ENCODE measurements around the gene KIF17. TPM values are rescaled to one million over a fixed set of nuclear protein-coding genes. Genes with fewer than 3 reads are reported as not detected.

The KIF17 gene
- total RNA-seq, 1 experiment from 2014 or later = 5.1 TPM

DNA sequence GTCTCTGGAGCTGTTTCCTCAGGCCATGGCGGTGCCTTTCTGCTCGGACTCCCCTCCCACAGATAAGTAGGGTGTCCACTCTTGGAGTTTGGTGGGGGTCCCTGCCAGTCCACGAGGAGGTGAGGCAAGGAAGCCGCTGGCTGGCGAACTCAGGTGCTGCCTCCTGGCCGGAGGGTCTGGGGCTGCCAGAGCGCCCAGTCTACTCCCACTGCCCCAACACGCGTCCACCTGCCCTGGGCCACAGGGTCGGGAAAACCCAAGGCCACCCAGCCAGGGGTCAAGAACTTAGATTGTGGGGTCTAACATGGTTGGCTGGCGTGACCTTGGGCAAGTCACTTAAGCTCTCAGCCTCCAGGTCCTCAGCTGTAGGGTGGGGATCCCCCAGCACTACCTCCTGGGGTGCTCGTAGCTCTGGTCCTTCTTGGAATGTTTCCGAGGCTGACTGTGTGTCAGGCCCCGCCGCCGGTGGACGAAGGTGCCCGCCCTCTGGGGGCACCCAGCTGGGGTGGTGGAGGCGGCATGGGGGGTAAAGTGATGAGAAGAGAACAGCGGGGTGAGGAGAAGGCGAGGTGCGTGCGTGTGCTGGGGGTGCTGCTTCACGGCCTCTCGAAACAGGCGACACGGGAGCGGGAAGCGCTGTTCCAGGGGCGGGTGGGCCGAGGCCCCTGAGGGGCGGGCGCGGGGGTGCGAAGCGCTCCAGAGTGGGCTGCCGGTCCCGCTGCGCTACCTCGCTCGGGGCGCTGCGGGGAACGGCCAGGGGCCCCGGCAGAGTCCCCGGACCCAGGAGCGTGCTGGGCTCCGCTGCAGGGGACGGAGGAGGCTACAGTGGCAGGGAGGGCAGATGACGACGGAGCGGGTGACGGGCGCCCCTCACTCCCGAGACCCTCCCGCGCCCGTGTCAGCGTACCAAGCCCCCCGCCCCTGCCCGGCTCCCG, 13.5 kb upstream of the KIF17 start:
- no peak overlapping the region for H4K5ac ChIP-seq (ENCODE audit: insufficient read length, low read depth, low read length)
- H2BK15ac ChIP-seq (ENCODE audit: low read depth, low read length) = no peak overlapping the region
- H3K4me2 ChIP-seq (ENCODE audit: insufficient read depth, insufficient read length, low read length) = peak overlapping the region; percentile 52
- peaks cover 8% of the 10 kb centered on the region; the same call in 1 of the 2 replicates for H3K27me3 ChIP-seq (ENCODE audit: insufficient read depth, low read length)
- Mint-ChIP-seq H3K36me3 (ENCODE audit: insufficient read depth in 1 of 3, low read depth in 3 of 3) (no peaks in the 10 kb centered on the region), H3K27me3 (ENCODE audit: low read depth) (peaks cover 70% of the 10 kb centered on the region), H3K4me3 (peak overlapping the region; percentile 65 to 84), H3K4me1 (peaks cover 25 to 40% of the 10 kb centered on the region in 2 experiments), H3K9me3 (no peaks in the 10 kb centered on the region; a peak in 1 of 5 replicates), H3K27ac (no peak overlapping the region)
- H2BK5ac ChIP-seq (ENCODE audit: insufficient read length, low read length) = no peak overlapping the region
- no peak for DNase-seq
- no peak overlapping the region for H4K8ac ChIP-seq (replicated peaks; ENCODE audit: insufficient read length, low read depth, low read length)
- no peak overlapping the region for H3T11ph ChIP-seq (ENCODE audit: low read length)
- H3K79me2 ChIP-seq (ENCODE audit: insufficient read depth, low read length) = no peaks in the 10 kb centered on the region
- H4K20me1 ChIP-seq (ENCODE audit: control insufficient read depth, insufficient read depth, insufficient read length) = no peaks in the 10 kb centered on the region
- no CpG with 5 or more reads among the region's 62 CpGs for WGBS (ENCODE audit: extremely low coverage, insufficient read length, low lambda C conversion rate)
- H2AK5ac ChIP-seq (ENCODE audit: insufficient read length, low read length) = no peak overlapping the region
- no peak overlapping the region for H2BK12ac ChIP-seq (ENCODE audit: insufficient read length, low read depth, low read length)
- H3K14ac ChIP-seq (ENCODE audit: insufficient read depth, low read length) = no peak overlapping the region
- H3K9ac ChIP-seq (ENCODE audit: extremely low read depth, insufficient read length, low read length) = no peak overlapping the region
- H2BK120ac ChIP-seq (ENCODE audit: low read depth, low read length, poor library complexity, severe bottlenecking) = no peak overlapping the region
- H3K9me3 ChIP-seq (ENCODE audit: control insufficient read depth, low read depth, low read length) = no peaks in the 10 kb centered on the region
- H3K4me1 ChIP-seq (ENCODE audit: insufficient read depth, low read length) = peaks cover 4% of the 10 kb centered on the region; the same call in 1 of the 2 replicates
- no peak overlapping the region for H4K91ac ChIP-seq (ENCODE audit: insufficient read length, low read depth, low read length)
- H2AFZ ChIP-seq (ENCODE audit: low read length) = no peak overlapping the region
- no peak overlapping the region for H3K56ac ChIP-seq (ENCODE audit: insufficient read length, low read depth, low read length)
- H2BK20ac ChIP-seq (ENCODE audit: low read depth, low read length, poor library complexity, severe bottlenecking) = no peak overlapping the region
- no peak overlapping the region for H3K4ac ChIP-seq (ENCODE audit: low read depth, low read length)
- no peak overlapping the region for H3K18ac ChIP-seq (ENCODE audit: insufficient read length, low read depth, low read length)
- no peak overlapping the region for H3K27ac ChIP-seq (ENCODE audit: insufficient read length, low read depth, low read length)
- H3K23ac ChIP-seq (ENCODE audit: insufficient read length, low read depth, low read length) = no peak overlapping the region
- peaks cover 12% of the 10 kb centered on the region for H3K23me2 ChIP-seq (ENCODE audit: insufficient read length, low read depth, low read length, poor library complexity, severe bottlenecking)
- H3K79me1 ChIP-seq (ENCODE audit: insufficient read depth, low read depth, low read length, poor library complexity, severe bottlenecking) = no peaks in the 10 kb centered on the region
- no peak for TF ChIP-seq CTCF (conservative IDR thresholded peaks at IDR 0.05)

Data from H9 (cell line).